ENCODE measurements around the gene PDXP. TPM values are rescaled to one million over a fixed set of nuclear protein-coding genes. Genes with fewer than 3 reads are reported as not detected.

PDXP gene
- total RNA-seq, 1 donor from 2014 or later = 22.4 TPM

DNA sequence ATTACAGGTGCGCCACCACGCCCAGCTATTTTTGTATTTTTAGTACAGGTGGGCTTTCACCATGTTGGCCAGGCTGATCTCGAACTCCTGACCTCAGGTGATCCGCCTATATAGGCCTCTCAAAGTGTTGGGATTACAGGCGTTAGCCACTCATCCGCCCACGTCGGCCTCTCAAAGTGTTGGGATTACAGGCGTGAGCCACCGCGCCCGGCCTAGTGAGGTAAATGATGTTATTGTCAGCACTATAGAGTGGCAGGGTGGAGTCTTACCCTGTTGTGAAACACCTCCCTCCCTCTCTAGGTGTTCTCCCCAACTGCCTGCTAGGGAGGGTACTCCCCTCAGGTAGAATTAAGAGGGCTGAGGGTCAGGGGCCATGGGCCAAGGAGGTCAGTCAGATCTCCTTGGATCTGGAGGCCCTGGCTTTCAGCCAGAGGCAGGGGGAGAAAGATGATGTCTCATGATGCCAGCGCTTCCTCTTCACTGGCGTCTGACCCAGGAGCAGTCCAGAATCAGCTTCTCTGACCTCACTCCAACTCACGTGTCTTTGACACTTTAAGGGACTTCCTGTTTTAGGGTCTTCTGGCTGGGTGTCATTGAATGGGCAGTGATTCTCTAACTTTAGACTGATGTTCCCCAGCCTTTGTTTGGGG lies 47.9 kb upstream of the PDXP start:
- H3K4me1 ChIP-seq (ENCODE audit: insufficient read depth, low read length) = peaks cover 19% of the 10 kb centered on the region
- H3K4me2 ChIP-seq (ENCODE audit: low read length) = peak overlapping the region; percentile 100
- peaks cover 3% of the 10 kb centered on the region for H3K27me3 ChIP-seq (ENCODE audit: insufficient read depth, low read length)
- no peak overlapping the region for H3K27ac ChIP-seq (ENCODE audit: low read depth, low read length)
- no peaks in the 10 kb centered on the region for H3K9me3 Mint-ChIP-seq (ENCODE audit: unreplicated experiment)
- H3K36me3 ChIP-seq (ENCODE audit: insufficient read depth, low read length) = no peaks in the 10 kb centered on the region
- H3K36me3 Mint-ChIP-seq (ENCODE audit: low read depth, unreplicated experiment) = peaks cover 3% of the 10 kb centered on the region
- H2AFZ ChIP-seq (ENCODE audit: low read depth, low read length) = no peak overlapping the region
- H3K27ac Mint-ChIP-seq (ENCODE audit: unreplicated experiment) = peak overlapping the region; percentile 34
- H4K20me1 ChIP-seq (ENCODE audit: insufficient read depth, low read length) = peaks cover 9% of the 10 kb centered on the region
- H3K9me3 ChIP-seq (ENCODE audit: insufficient read depth, low read depth, low read length) = no peaks in the 10 kb centered on the region
- no peak for TF ChIP-seq EZH2 (IDR thresholded peaks at IDR 0.05; ENCODE audit: insufficient read depth, low read length)
- TF ChIP-seq, protein P1, sequence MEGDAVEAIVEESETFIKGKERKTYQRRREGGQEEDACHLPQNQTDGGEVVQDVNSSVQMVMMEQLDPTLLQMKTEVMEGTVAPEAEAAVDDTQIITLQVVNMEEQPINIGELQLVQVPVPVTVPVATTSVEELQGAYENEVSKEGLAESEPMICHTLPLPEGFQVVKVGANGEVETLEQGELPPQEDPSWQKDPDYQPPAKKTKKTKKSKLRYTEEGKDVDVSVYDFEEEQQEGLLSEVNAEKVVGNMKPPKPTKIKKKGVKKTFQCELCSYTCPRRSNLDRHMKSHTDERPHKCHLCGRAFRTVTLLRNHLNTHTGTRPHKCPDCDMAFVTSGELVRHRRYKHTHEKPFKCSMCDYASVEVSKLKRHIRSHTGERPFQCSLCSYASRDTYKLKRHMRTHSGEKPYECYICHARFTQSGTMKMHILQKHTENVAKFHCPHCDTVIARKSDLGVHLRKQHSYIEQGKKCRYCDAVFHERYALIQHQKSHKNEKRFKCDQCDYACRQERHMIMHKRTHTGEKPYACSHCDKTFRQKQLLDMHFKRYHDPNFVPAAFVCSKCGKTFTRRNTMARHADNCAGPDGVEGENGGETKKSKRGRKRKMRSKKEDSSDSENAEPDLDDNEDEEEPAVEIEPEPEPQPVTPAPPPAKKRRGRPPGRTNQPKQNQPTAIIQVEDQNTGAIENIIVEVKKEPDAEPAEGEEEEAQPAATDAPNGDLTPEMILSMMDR (IDR thresholded peaks at IDR 0.05; ENCODE audit: insufficient read depth, low read depth, low read length) = no peak
- H3K9ac ChIP-seq (ENCODE audit: low read length) = peak overlapping the region; percentile 95
- H3K4me1 Mint-ChIP-seq (ENCODE audit: low read depth, unreplicated experiment) = peaks cover 9% of the 10 kb centered on the region
- H3K79me2 ChIP-seq (ENCODE audit: insufficient read depth, low read length) = peaks cover 36% of the 10 kb centered on the region
- H3K27me3 Mint-ChIP-seq (ENCODE audit: low read depth, unreplicated experiment) = no peaks in the 10 kb centered on the region
- DNase-seq (ENCODE audit: low read depth) (no peak), FAIRE-seq (no peak)
- peak overlapping the region; percentile 94 for H3K4me3 Mint-ChIP-seq (ENCODE audit: unreplicated experiment)
- no peak overlapping the region for H3K4me3 ChIP-seq (ENCODE audit: insufficient read depth, low read depth, low read length)

DNA sequence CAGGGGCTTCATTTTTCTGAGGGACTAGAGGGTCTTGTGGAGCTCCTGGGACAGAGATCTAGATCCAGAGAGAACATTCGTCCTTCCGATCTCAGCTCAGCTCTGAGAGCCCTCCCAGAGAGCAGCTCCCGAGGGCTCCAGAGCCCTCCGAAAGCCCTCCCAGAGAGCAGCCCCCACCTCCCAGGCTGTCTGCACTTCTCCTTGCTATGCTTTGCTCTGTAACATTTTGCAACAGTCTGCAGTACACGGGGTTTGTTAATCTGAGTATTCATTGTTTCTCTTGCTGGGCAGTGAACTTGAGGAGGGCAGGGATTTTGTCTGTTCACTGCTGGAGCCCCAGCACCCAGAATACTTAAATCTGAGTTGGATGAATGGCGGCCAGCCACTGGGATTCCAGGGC lies 47.3 kb upstream of the PDXP start:
- Mint-ChIP-seq H3K27me3 (ENCODE audit: low read depth, unreplicated experiment) (no peaks in the 10 kb centered on the region), H3K27ac (ENCODE audit: unreplicated experiment) (peak overlapping the region; percentile 34), H3K9me3 (ENCODE audit: unreplicated experiment) (no peaks in the 10 kb centered on the region), H3K4me1 (ENCODE audit: low read depth, unreplicated experiment) (peaks cover 9% of the 10 kb centered on the region), H3K36me3 (ENCODE audit: low read depth, unreplicated experiment) (peaks cover 6% of the 10 kb centered on the region), H3K4me3 (ENCODE audit: unreplicated experiment) (no peak overlapping the region)
- Histone ChIP-seq H3K36me3 (ENCODE audit: insufficient read depth, low read length) (no peaks in the 10 kb centered on the region), H3K4me3 (ENCODE audit: insufficient read depth, low read depth, low read length) (no peak overlapping the region), H3K4me2 (ENCODE audit: low read length) (no peak overlapping the region), H3K79me2 (ENCODE audit: insufficient read depth, low read length) (peaks cover 36% of the 10 kb centered on the region), H3K4me1 (ENCODE audit: insufficient read depth, low read length) (peaks cover 19% of the 10 kb centered on the region), H3K27me3 (ENCODE audit: insufficient read depth, low read length) (no peaks in the 10 kb centered on the region), H3K27ac (ENCODE audit: low read depth, low read length) (no peak overlapping the region), H3K9me3 (ENCODE audit: insufficient read depth, low read depth, low read length) (no peaks in the 10 kb centered on the region), H2AFZ (ENCODE audit: low read depth, low read length) (no peak overlapping the region), H3K9ac (ENCODE audit: low read length) (no peak overlapping the region), H4K20me1 (ENCODE audit: insufficient read depth, low read length) (peaks cover 9% of the 10 kb centered on the region)
- FAIRE-seq = no peak
- TF ChIP-seq, protein P1 (IDR thresholded peaks at IDR 0.05; ENCODE audit: insufficient read depth, low read depth, low read length) = no peak
- no peak for TF ChIP-seq EZH2 (IDR thresholded peaks at IDR 0.05; ENCODE audit: insufficient read depth, low read length)
- no peak for DNase-seq (ENCODE audit: low read depth)
